GM13976 (cell line): ENCODE data around the gene ABTB1.
"Not testable (repeated sequence)": the region's sequence is repeated elsewhere in the genome, so short reads cannot be mapped to it uniquely, and the experiment has no call there.

ENCODE experiments used
- DNase-seq: peaks from one replicate; pipeline ENCODE4 v3.0.0; 2012; ENCODE audit warnings: low spot score
- CTCF ChIP-seq: IDR thresholded peaks from 2 replicates; pipeline ENCODE4 v1.5.1; 2012; ENCODE audit warnings: borderline replicate concordance, mild to moderate bottlenecking; ENCODE audit not compliant: insufficient read depth; ENCODE audit errors: extremely low read depth, missing control alignments, control extremely low read depth
- in situ Hi-C: fragments of 300-500 bp; cut with MboI; formaldehyde crosslinking; loops from one replicate; pipeline ENCODE4 v1.12.0; 2022; ENCODE audit warnings: low sequenced_read_pairs, mixed read lengths, inconsistent platforms; ENCODE audit not compliant: unreplicated experiment

Gene ABTB1

GRCh38 chr3:127679534-127680145 is 6.9 kb downstream of the ABTB1 start:
- DNase-seq = no peak
- TF ChIP-seq CTCF = no peak
- in situ Hi-C loops = no loop called here

DNA sequence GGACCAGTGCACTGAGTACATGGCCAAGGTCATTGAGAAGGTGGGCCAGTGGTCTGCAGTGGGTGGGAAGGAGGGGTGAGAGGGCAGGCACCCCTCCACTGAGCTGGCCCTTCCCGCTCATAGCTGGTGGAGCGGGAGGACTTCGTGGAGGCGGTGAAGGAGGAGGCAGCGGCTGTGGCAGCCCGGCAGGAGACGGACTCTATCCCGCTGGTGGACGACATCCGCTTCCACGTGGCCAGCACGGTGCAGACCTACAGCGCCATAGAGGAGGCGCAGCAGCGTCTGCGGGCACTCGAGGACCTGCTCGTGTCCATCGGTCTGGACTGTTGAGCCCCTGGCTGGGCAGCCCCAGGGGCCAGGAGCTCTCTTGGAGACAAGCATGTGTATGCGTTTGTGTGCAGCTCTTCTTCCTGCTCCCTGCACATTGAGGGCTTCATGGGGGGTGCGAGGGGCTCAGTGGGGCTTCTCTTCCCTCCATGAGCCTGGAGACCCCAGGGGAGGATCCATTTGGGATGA is 7.5 kb downstream of the ABTB1 start:
- in situ Hi-C loops = no loop called here
- DNase-seq = no peak
- TF ChIP-seq CTCF = no peak

DNA sequence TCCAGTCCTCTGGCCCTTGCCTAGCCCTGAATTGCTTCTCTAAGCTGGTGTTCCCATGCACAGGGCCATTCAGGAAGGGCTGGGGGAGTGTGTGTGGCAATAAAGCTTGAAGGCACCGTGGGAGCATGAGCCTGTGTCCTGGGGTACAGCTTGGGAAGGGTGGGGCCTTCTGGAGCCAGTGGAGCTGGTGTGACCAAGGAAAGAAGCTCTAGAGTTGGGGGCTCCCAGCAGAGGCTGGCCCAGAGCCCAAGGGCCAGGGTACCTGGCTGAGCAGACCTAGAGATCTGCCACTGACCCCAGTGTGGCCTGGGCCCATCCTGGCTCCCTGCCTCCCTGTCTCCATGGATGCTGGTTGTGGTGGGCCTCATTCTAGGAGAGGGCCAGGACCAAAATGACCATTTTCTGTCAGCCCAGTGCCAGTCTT is 8.1 kb downstream of the ABTB1 start:
- in situ Hi-C loops = no loop called here
- no peak for TF ChIP-seq CTCF

DNA sequence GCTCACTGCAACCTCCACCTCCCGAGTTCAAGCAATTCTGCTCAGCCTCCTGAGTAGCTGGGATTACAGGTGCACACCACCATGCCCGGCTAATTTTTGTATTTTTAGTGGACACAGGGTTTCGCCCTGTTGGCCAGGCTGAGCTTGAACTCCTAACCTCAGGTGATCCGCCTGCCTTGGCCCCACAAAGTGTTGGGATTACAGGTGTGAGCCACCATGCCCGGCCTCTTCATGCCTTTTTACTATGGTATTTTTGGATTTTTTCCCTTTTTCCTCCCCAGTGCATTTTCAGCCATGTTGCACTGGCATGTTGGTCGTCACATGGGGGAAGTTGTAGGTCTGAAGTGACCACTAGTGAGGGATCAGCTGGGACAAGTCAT is 9.4 kb downstream of the ABTB1 start:
- in situ Hi-C loops, DNase-seq: not testable (repeated sequence)

More for the DNA sequence above, 8.1 kb downstream of the ABTB1 start:
- no peak for DNase-seq

DNA sequence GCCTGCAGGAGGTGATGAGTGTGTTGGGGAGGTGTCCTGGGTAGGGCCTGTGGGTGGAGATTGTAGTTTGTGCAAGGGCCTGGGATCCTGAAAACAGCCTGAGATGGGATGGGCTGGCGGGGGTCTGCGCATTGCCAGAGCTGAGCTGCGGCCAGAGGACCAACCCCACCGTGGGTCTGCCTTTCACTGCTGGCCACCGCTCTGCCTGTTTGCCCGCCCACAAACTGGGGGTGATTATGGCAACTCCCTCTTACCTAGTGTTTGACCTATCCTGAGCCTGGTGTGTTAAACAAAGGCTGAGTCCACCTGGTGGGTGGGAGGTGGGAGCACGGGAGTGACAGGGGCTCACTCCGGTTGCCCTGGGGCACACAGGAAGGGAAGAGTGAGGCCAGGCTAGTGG is 9.8 kb downstream of the ABTB1 start:
- TF ChIP-seq CTCF = no peak
- DNase-seq = no peak
- in situ Hi-C loops = no loop called here

DNA sequence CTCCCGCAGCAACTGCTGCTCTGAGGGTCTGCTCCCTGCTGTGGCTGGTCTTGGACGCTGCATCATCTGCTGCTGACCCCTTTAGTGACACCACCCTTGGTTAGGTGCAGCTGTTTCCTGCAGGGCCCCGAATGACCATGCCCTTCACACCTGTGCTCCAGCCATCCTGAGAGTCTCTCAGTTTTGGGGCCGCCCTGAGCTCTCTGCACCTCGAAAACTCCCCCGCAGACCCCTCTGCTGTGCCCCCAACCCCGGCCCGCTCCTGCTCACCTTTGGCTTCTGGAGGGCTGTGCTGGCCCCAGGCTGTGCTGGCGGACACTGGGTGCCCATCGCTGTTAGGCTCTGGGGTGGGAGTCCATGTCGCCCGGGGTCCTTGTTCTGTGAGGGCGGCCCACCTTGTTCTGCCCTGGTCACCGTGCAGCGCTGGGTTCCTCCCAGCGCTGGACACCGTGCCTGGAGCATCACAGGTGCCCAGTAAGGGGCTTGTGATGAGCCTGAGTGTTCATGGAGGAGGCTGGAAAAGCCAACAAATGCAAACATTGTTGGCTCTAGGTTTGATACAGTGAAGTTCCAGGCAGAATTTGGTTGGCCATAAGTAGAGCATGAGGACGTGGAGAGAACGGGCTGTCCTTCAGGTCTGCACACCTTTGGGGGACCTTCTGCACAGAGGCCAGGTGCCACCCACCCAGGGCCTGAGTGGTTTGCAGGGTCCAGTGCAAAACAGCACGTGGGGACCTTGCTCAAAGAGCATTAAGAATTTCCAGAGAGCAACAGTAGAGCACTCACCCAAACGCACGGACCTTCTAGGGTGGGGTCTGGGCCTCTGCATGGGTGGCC is 12.3 kb downstream of the ABTB1 start:
- TF ChIP-seq CTCF = no peak
- DNase-seq = no peak
- in situ Hi-C loops = no loop called here

DNA sequence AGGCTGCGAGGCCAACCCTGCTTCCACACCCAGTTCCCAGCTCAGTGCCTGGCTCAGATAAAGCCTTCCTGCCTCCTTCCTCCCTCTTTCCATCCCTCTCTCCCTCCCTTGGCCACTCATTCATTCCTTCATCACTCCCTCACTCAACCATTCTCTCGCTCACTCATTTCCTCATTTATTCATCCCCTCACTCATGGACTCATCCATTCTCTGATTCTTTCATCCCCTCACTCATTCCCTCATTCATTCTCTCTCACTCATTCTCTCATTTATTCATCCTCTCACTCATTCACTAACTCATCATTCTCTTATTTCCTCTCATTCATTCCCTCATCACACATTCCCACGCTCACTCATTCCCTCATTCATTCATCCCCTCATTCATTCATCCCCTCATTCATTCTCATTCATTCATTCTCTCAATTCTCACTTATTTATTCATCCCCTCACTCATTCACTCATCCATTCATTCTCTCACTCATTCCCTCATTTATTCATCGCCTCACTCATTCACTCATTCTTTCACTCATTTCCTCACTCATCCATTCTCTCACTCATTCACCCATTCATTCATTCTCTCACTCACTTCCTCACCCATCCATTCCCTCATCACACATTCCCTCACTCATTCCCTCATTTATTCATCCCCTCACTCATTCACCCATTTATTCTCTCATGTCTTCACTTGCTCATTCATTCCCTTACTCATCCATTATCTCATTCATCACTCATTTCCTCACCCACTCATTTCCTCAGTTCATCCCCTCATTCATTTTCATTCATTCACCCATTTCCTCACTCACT is 13.2 kb downstream of the ABTB1 start:
- DNase-seq = no peak
- no peak for TF ChIP-seq CTCF
- in situ Hi-C loops = no loop called here
